ENCODE data around the gene UPK1B. TPM values are rescaled to one million over a fixed set of nuclear protein-coding genes. Genes with fewer than 3 reads are reported as not detected.

UPK1B gene
- total RNA-seq, 1 experiment from 2014 or later: not detected

- DNase-seq (ENCODE audit: low read depth): no peak
These were observed 72.4 kb downstream of the UPK1B start for GRCh38 chr3:119245778-119246177.

Other genes with a start within 250 kb of the UPK1B start
- not detected in 2 replicates for gene IGSF11, start 138.8 kb upstream of the UPK1B start, total RNA-seq (2014; rRNA removed; shearing (Covaris generic))
- gene TEX55, start 27.4 kb upstream of the UPK1B start, total RNA-seq (2014; rRNA removed; shearing (Covaris generic)): not detected in 2 replicates
- gene B4GALT4, start 67.3 kb downstream of the UPK1B start, total RNA-seq (2014; rRNA removed; shearing (Covaris generic)): 16.1 and 16.3 TPM in 2 replicates
- gene ARHGAP31, start 120.8 kb downstream of the UPK1B start, total RNA-seq (2014; rRNA removed; shearing (Covaris generic)): 12.9 and 14.4 TPM in 2 replicates

Data from HT1080 (cell line).